A549 (cell line): ENCODE measurements around the gene SRRM2. TPM values are rescaled to one million over a fixed set of nuclear protein-coding genes. Genes with fewer than 3 reads are reported as not detected.

Source experiments
- ATAC-seq, 2 experiments: fragments of 200-7000 bp in 1 of 2; fragments of >200 bp in 1 of 2; cut with Nextera tagmentation in 1 of 2; cut with Tn5 transposase in 1 of 2; 3 replicates each; pipeline versions ENCODE4 v1.8.0 to v1.9.1; 2018 to 2020; ENCODE audit warnings: mild to moderate bottlenecking in 1 of 2, moderate library complexity in 1 of 2
- CTCF ChIA-PET: fragments of 300-600 bp; sonication (Branson Sonifier 250); formaldehyde crosslinking; extraction: SDS; loops from one replicate; lab custom pipeline; 2021; ENCODE audit warnings: antibody characterized with exemption, inconsistent platforms; lab: Yijun Ruan, JAX
- POLR2A ChIA-PET: fragments of 350-600 bp; formaldehyde crosslinking; extraction: SDS; loops from one replicate; lab custom pipeline; 2021; ENCODE audit warnings: antibody characterized with exemption, inconsistent platforms; lab: Yijun Ruan, JAX
- DNase-seq, 2 experiments: peaks; one replicate each; pipeline versions ENCODE4 v3.0.0 to v3.0.0-alpha.2; 2011 to 2016; ENCODE audit warnings: low read depth in 1 of 2, low spot score in 1 of 2
- FAIRE-seq: peaks from 2 replicates; lab custom pipeline; 2011; peaks lifted over from hg19 to GRCh38; lab: Jason Lieb, UNC
- H3K27ac ChIP-seq, 2 experiments: fragments of >200 bp; sonication (Bioruptor Twin); formaldehyde crosslinking; 3 replicates each; pipeline ENCODE4 v1.5.1; 2016 to 2017
- H3K4me1 ChIP-seq: fragments of >200 bp; sonication (Bioruptor Twin); formaldehyde crosslinking; 3 replicates; pipeline ENCODE4 v1.6.1; 2016
- H3K4me2 ChIP-seq: fragments of >200 bp; sonication (Bioruptor Twin); formaldehyde crosslinking; 3 replicates; pipeline ENCODE4 v1.6.1; 2016
- H3K4me3 ChIP-seq: fragments of >200 bp; sonication (Bioruptor Twin); formaldehyde crosslinking; 3 replicates; pipeline ENCODE4 v1.5.1; 2016
- H3K9me3 ChIP-seq: fragments of >200 bp; sonication (Bioruptor Twin); formaldehyde crosslinking; 3 replicates; pipeline ENCODE4 v1.6.1; 2016
- CEBPB ChIP-seq, 2 experiments: fragments of >200 bp in 1 of 2; sonication (Bioruptor Twin) in 1 of 2; formaldehyde crosslinking in 1 of 2; IDR thresholded peaks; 2 replicates each; pipeline ENCODE4 v1.6.1; 2012 to 2016
- CTCF ChIP-seq: fragments of >200 bp; sonication (Bioruptor Twin); formaldehyde crosslinking; IDR thresholded peaks from 3 replicates; pipeline ENCODE4 v1.5.1; 2016
- EHF ChIP-seq: fragments of 250-450 bp; sonication (Bioruptor Pico); IDR thresholded peaks from 2 replicates; pipeline ENCODE4 v1.5.0; 2020; ENCODE audit warnings: mild to moderate bottlenecking
- FOSL2 ChIP-seq, 2 experiments: fragments of 450-650 bp in 1 of 2; fragments of >200 bp in 1 of 2; sonication (Bioruptor Twin) in 1 of 2; formaldehyde crosslinking; IDR thresholded peaks; 2 replicates each; pipeline versions ENCODE4 v1.5.0 to v1.6.1; 2016 to 2020; ENCODE audit warnings: mild to moderate bottlenecking in 1 of 2, moderate library complexity in 1 of 2
- FOXS1 ChIP-seq: fragments of 250-450 bp; sonication (Bioruptor Pico); IDR thresholded peaks from 2 replicates; pipeline ENCODE4 v1.5.0; 2020; ENCODE audit warnings: mild to moderate bottlenecking, moderate library complexity
- GATA3 ChIP-seq: IDR thresholded peaks from 2 replicates; pipeline ENCODE4 v1.6.1; 2012; ENCODE audit warnings: borderline replicate concordance
- HOXA7 ChIP-seq: fragments of 250-450 bp; sonication (Bioruptor Pico); IDR thresholded peaks from 2 replicates; pipeline ENCODE4 v1.5.0; 2020; ENCODE audit warnings: mild to moderate bottlenecking, moderate library complexity
- HOXB13 ChIP-seq: fragments of 250-450 bp; sonication (Bioruptor Pico); IDR thresholded peaks from 2 replicates; pipeline ENCODE4 v1.5.0; 2020; ENCODE audit warnings: low read depth, mild to moderate bottlenecking, moderate library complexity
- JUNB ChIP-seq: fragments of >200 bp; sonication (Bioruptor Twin); formaldehyde crosslinking; IDR thresholded peaks from 2 replicates; pipeline ENCODE4 v1.6.1; 2016
- KDM5A ChIP-seq: fragments of 200-600 bp; sonication (generic); IDR thresholded peaks from 2 replicates; pipeline ENCODE4 v1.6.1; 2016; ENCODE audit warnings: antibody characterized with exemption, mild to moderate bottlenecking
- MAZ ChIP-seq: fragments of 150-350 bp; IDR thresholded peaks from 2 replicates; pipeline ENCODE4 v1.6.1; 2014; ENCODE audit warnings: antibody characterized with exemption, low read depth, low read length, borderline replicate concordance
- PBX3 ChIP-seq: IDR thresholded peaks from 2 replicates; pipeline ENCODE4 v1.6.1; 2012
- POLR2A ChIP-seq: IDR thresholded peaks from 2 replicates; pipeline ENCODE4 v1.6.1; 2012; ENCODE audit warnings: mild to moderate bottlenecking, low read length
- RAD21 ChIP-seq, 2 experiments: fragments of >200 bp in 1 of 2; sonication (Bioruptor Twin) in 1 of 2; formaldehyde crosslinking in 1 of 2; IDR thresholded peaks in 1 of 2; conservative IDR thresholded peaks in 1 of 2; 2 replicates in 1 of 2; 3 replicates in 1 of 2; pipeline ENCODE4 v1.6.1; 2012 to 2018; ENCODE audit warnings: inconsistent platforms in 1 of 2
- RARB ChIP-seq: fragments of 250-450 bp; sonication (Bioruptor Pico); IDR thresholded peaks from 2 replicates; pipeline ENCODE4 v1.8.0; 2021; ENCODE audit warnings: mild to moderate bottlenecking, moderate library complexity
- RCOR1 ChIP-seq: fragments of 150-350 bp; IDR thresholded peaks from 2 replicates; pipeline ENCODE4 v1.6.1; 2014; ENCODE audit warnings: antibody characterized with exemption, low read length, low read depth
- SMC3 ChIP-seq: fragments of >200 bp; sonication (Bioruptor Twin); formaldehyde crosslinking; IDR thresholded peaks from 3 replicates; pipeline ENCODE4 v1.6.1; 2018; ENCODE audit warnings: inconsistent platforms
- SREBF2 ChIP-seq: fragments of 450-650 bp; IDR thresholded peaks from 2 replicates; pipeline ENCODE4 v1.6.1; 2014; ENCODE audit warnings: mild to moderate bottlenecking, moderate library complexity
- WGBS: methylation state at CpG from one replicate; pipeline ENCODE4 v1.1.6; 2017; ENCODE audit errors: missing lambda C conversion rate; 5-methylcytosine and 5-hydroxymethylcytosine counted together
- polyA plus RNA-seq, 4 experiments: library from polyadenylated mRNA; depleted of rRNA in 3 of 4; stranded (reverse); fragments of >200 nt; fragmentation: RNase III in 1 of 4; extraction: RNeasy Plus Mini Kit Qiagen cat#74134 plus additional on column Dnase treatment in 1 of 4; gene quantifications; 2 replicates in 3 of 4; 3 replicates in 1 of 4; pipeline ENCODE4 v1.2.3, GENCODE V29; 2011 to 2017
- TF ChIP-seq, protein P1 (sequence below): fragments of 250-450 bp; sonication (Bioruptor Pico); IDR thresholded peaks from 2 replicates; pipeline ENCODE4 v1.5.0; 2020; ENCODE audit warnings: low read depth, mild to moderate bottlenecking, moderate library complexity
- TF ChIP-seq, protein P2 (sequence below): fragments of 200-600 bp; sonication (generic); IDR thresholded peaks from 2 replicates; pipeline ENCODE4 v1.6.1; 2016; ENCODE audit warnings: antibody characterized with exemption, mild to moderate bottlenecking, moderate library complexity
- TF ChIP-seq, protein P3 (sequence below): IDR thresholded peaks from 2 replicates; pipeline ENCODE4 v1.6.1; 2012
- TF ChIP-seq, protein P4 (sequence below): fragments of >200 bp; sonication (Bioruptor Twin); formaldehyde crosslinking; IDR thresholded peaks from 3 replicates; pipeline ENCODE4 v1.6.1; 2016

Gene SRRM2
- polyA plus RNA-seq, 2 of the 4 experiments (the other 2 are of a cell fraction): 167 to 512 TPM

- WGBS: 55% methylated on average over 3 of the region's 4 CpGs
- CTCF ChIA-PET: interaction anchor here (0.5 to 2.5 kb wide), 3 partner anchors 19 to 884 kb away, joined by 3 to 7 read pairs (median 7); no protein-coding TSS in a partner anchor
- ATAC-seq: no peak
Measured at GRCh38 chr16:2804728-2805127, 52.3 kb downstream of the SRRM2 start.

GRCh38 chr16:2806286-2806685, 53.8 kb downstream of the SRRM2 start:
- no peak overlapping the region for H3K4me3 ChIP-seq
- DNase-seq (no peak), FAIRE-seq (no peak), ATAC-seq (no peak)
- TF ChIP-seq POLR2A: no peak
- no peak for TF ChIP-seq PBX3
- no peak for TF ChIP-seq EHF (CRISPR knock-in tag)
- TF ChIP-seq SMC3: no peak
- no peak for TF ChIP-seq GATA3
- no peak for TF ChIP-seq MAZ
- TF ChIP-seq, protein P1, sequence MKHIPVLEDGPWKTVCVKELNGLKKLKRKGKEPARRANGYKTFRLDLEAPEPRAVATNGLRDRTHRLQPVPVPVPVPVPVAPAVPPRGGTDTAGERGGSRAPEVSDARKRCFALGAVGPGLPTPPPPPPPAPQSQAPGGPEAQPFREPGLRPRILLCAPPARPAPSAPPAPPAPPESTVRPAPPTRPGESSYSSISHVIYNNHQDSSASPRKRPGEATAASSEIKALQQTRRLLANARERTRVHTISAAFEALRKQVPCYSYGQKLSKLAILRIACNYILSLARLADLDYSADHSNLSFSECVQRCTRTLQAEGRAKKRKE (CRISPR knock-in tag): no peak
- ChIA-PET POLR2A (no interaction called here), CTCF (interaction anchor here (1.0 to 1.1 kb wide), 2 partner anchors 17 to 33 kb away, joined by 4 read pairs; no protein-coding TSS in a partner anchor)
- no peak overlapping the region for H3K27ac ChIP-seq
- 41% methylated on average over 5 of the region's 5 CpGs for WGBS
- H3K4me2 ChIP-seq: no peak overlapping the region
- H3K9me3 ChIP-seq: peaks cover 26% of the 10 kb centered on the region
- H3K4me1 ChIP-seq: no peaks in the 10 kb centered on the region

More at GRCh38 chr16:2804728-2805127, 52.3 kb downstream of the SRRM2 start:
- peaks cover 26% of the 10 kb centered on the region for H3K9me3 ChIP-seq
- TF ChIP-seq RCOR1 (no peak), RARB (CRISPR knock-in tag) (no peak), HOXB13 (CRISPR knock-in tag) (no peak), CTCF (no peak), POLR2A (no peak), FOSL2 (IDR thresholded peaks at IDR 0.05) (no peak), FOSL2 (CRISPR knock-in tag; IDR thresholded peaks at IDR 0.05) (no peak), SREBF2 (no peak), RAD21 (conservative IDR thresholded peaks at IDR 0.05 in 1 of 2, IDR thresholded peaks at IDR 0.05 in 1 of 2) (no peak), JUNB (no peak), CEBPB (IDR thresholded peaks at IDR 0.05) (no peak), HOXA7 (no peak), FOXS1 (CRISPR knock-in tag) (no peak), KDM5A (no peak)
- TF ChIP-seq, protein P2, sequence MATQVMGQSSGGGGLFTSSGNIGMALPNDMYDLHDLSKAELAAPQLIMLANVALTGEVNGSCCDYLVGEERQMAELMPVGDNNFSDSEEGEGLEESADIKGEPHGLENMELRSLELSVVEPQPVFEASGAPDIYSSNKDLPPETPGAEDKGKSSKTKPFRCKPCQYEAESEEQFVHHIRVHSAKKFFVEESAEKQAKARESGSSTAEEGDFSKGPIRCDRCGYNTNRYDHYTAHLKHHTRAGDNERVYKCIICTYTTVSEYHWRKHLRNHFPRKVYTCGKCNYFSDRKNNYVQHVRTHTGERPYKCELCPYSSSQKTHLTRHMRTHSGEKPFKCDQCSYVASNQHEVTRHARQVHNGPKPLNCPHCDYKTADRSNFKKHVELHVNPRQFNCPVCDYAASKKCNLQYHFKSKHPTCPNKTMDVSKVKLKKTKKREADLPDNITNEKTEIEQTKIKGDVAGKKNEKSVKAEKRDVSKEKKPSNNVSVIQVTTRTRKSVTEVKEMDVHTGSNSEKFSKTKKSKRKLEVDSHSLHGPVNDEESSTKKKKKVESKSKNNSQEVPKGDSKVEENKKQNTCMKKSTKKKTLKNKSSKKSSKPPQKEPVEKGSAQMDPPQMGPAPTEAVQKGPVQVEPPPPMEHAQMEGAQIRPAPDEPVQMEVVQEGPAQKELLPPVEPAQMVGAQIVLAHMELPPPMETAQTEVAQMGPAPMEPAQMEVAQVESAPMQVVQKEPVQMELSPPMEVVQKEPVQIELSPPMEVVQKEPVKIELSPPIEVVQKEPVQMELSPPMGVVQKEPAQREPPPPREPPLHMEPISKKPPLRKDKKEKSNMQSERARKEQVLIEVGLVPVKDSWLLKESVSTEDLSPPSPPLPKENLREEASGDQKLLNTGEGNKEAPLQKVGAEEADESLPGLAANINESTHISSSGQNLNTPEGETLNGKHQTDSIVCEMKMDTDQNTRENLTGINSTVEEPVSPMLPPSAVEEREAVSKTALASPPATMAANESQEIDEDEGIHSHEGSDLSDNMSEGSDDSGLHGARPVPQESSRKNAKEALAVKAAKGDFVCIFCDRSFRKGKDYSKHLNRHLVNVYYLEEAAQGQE: no peak
- TF ChIP-seq, protein P3, sequence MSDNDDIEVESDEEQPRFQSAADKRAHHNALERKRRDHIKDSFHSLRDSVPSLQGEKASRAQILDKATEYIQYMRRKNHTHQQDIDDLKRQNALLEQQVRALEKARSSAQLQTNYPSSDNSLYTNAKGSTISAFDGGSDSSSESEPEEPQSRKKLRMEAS: no peak
- TF ChIP-seq, protein P4, sequence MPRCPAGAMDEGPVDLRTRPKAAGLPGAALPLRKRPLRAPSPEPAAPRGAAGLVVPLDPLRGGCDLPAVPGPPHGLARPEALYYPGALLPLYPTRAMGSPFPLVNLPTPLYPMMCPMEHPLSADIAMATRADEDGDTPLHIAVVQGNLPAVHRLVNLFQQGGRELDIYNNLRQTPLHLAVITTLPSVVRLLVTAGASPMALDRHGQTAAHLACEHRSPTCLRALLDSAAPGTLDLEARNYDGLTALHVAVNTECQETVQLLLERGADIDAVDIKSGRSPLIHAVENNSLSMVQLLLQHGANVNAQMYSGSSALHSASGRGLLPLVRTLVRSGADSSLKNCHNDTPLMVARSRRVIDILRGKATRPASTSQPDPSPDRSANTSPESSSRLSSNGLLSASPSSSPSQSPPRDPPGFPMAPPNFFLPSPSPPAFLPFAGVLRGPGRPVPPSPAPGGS: no peak
- H3K4me2 ChIP-seq: no peak overlapping the region
- no peak overlapping the region for H3K4me3 ChIP-seq
- DNase-seq: no peak
- no peak overlapping the region for H3K27ac ChIP-seq
- peaks cover under 1% of the 10 kb centered on the region; the same call in 1 of the 3 replicates for H3K4me1 ChIP-seq
- POLR2A ChIA-PET: interaction anchor here (0.5 kb wide), 1 partner anchor 157 kb away, joined by 6 read pairs; no protein-coding TSS in a partner anchor
- FAIRE-seq: no peak
